Activated CD8-positive, alpha-beta memory T cell treated with anti-CD3 and anti-CD28 coated beads, Interleukin-2, amount 50 U/mL, for 1 hour (primary cell): ENCODE data around the gene CES5A.
"Not testable (repeated sequence)": the region's sequence is repeated elsewhere in the genome, so short reads cannot be mapped to it uniquely, and the experiment has no call there.

ENCODE experiments used
- DNase-seq: peaks from one replicate; pipeline ENCODE4 v3.0.0-alpha.2; 2020; ENCODE audit errors: extremely low read depth

CES5A gene

DNA sequence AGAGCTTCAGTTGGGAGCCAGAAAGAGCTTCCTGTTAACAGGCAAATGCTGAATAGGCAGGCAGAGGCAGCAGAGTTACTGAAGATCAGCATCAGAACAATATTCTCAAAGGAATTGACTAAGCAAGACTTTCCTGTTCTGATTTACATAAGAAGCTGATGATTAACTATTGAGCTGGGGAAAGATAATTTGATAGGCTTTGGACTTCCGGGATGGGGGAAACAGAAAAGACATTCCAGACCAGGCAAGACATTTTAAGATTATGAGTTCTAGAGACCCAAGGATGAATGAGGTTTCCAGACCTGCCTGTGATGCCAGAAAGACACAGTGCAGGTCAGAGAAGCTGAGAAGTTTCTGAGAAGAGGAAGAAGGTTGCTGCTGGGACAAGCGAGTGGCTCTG, at the start of gene CES5A:
CES5A (minus strand) TSS at position 101 of the 400 bp plus-strand sequence. CDS start 152 bp downstream, outside the sequence.
- no peak for DNase-seq

DNA sequence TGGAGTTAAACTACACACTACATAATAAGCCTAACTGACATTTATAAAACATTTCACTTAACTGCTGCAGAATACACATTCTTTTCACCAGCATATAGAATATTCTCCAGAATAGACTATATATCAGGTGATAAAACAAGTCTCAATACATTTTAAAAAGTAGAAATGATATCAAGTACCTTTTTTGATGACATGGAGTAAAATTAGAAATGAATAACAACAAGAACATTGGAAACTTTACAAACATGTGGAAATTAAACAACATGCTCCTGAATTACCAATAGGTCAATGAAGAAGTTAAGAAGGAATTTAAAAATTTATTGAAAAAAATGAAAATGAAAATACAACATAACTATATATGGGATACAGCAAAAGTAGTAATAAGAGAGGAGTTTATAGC, 47.5 kb upstream of the CES5A start:
- no peak for DNase-seq

GRCh38 chr16:55917373-55918160, 42.4 kb upstream of the CES5A start:
- DNase-seq, result no peak

DNA sequence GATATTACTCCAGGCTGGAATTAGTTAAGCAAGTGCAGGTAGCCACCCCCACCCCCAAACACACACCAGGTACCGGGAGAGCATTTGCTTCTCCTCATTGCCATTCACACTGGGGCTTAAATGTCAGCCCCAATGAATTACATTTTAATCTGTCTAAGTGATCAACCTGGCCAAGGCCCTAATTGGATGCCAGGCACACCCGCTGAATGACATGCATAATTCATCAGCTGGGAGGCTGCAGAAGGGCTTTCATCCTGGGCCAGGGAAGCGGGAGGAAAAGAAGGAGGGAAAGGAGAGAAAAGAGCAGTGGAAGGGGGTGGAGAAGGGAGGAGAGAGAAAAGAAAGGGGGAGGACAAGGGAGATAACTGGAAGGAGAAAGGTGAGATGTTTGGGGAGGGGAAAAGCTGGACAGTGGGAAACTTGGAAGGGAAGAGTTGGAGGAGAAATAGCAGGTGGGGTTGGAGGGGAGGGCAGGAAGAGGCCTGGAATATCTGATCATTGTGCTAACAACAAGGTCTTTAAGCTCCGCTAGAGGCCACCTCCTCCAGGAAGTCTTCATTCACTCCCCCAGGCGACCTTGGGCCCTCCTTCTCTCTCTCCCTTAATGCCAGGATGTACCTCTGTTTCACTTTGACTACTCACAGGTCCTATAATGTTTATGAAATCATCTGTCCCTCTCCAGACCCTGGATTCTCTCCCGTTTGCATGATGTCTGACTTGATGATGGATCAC, 40.1 kb upstream of the CES5A start:
- DNase-seq, result no peak

GRCh38 chr16:55914383-55914782, 39.2 kb upstream of the CES5A start:
- no peak for DNase-seq

- no peak for DNase-seq
These were observed 38.5 kb upstream of the CES5A start for GRCh38 chr16:55913716-55914115.

GRCh38 chr16:55913121-55913520, 37.9 kb upstream of the CES5A start:
- DNase-seq, result not testable (repeated sequence)

GRCh38 chr16:55912022-55912421, 36.8 kb upstream of the CES5A start:
- DNase-seq, result no peak

DNA sequence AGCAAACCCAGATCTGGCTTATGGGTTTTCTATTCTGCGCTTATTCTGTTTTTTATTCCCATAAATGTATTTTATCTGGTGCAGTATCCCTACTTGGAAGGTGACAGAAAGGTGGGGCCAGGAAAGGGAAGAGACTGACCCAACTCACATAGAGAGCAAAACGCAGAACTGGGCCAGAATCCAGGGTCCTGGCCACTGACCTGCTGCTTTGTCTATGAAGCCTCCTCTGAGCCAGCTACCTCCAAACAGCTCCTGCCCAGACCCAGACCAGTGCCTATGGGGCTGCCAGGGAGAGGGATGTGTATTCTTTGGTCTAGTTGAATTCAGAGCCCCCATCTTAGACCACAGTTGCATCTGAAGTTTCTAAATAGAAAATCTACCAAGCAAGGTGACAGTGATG, 36.4 kb upstream of the CES5A start:
- no peak for DNase-seq

GRCh38 chr16:55909876-55910275, 34.7 kb upstream of the CES5A start:
- DNase-seq, result no peak

GRCh38 chr16:55908641-55909040, 33.5 kb upstream of the CES5A start:
- no peak for DNase-seq

- no peak for DNase-seq
These were observed 32.5 kb upstream of the CES5A start for GRCh38 chr16:55907661-55908060.

- no peak for DNase-seq
These were observed 30.9 kb upstream of the CES5A start for GRCh38 chr16:55906123-55906522.

DNA sequence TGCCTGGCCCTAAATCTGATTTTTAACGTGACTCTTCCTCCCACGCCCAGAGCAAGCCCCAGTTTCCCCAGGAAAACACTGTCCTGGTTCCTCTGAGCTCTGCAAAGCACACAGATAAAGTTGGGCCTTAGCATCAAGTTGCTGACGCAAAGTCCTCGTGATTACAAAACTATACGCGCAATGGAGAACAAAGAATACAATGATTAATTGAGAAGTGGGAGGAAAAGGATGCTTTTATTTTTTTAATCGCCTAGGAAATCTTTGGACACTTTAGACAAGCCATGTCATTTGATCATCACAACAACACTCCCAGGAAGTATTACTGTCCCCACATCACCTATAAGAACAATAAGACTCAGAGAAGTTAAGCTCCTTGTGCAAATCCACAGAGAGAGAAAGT, 30.5 kb upstream of the CES5A start:
- DNase-seq, result no peak

GRCh38 chr16:55901566-55902217, 26.5 kb upstream of the CES5A start:
- DNase-seq, result no peak

- DNase-seq, result no peak
These were observed 25.6 kb upstream of the CES5A start for GRCh38 chr16:55900616-55901393.

DNA sequence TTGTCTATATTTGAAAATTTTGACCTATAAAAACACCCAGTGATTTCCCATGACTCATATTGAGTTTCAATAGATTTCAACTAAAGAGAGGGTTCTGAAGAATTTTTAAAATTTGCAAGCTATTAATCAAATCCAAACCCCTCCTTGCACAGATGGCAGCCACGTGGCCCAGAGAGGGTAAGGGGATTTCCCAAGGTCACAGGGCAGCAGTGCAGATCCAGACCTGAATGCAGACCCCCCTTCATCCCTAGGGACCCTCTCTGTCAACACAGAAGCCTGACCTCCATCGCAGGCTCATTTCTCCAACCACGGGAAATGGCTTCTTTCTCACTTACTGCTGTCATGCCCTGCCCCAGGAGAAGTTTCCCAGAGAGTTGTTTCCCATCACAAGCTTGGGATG, 24.7 kb upstream of the CES5A start:
- DNase-seq, result no peak

DNA sequence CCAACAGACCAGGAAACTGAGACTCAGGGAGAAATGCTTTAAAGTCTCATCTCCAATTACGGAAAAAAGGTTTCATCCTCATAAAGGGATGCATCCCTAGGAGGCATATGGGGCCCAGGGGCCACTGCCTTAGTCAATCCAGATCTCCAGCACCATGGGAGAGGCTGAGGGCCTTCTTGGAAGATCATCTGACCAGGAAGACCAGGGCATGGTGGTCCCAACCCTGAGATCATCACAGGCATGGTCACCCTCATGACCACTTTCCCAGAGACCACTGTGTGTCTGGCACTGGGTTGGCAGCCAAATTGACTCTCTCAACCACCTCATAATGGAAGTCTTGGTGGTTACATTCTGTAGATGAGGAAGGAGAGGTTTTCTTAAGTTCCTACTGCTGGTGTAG, 23.4 kb upstream of the CES5A start:
- DNase-seq, result no peak

GRCh38 chr16:55892821-55893220, 17.6 kb upstream of the CES5A start:
- no peak for DNase-seq

DNA sequence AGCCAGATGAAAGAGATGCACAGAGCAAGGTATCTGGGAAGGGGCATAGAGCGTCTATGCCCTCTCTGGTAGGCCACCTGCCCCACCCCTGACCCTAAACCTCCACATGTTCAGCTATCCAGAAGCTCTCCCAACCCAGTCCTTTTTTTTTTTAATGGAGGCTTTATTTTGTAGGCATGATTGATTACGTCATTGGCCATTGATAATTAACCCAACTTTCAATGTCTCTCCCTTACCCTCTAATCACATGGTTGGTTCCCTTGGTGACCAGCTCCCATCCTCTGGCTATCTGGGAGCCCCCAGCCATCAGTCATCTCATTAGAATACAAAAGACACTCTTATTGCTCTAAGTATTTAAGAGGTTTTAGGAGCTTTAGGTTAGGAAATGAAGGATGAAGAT, 14.3 kb upstream of the CES5A start:
- no peak for DNase-seq

GRCh38 chr16:55888546-55888945, 13.4 kb upstream of the CES5A start:
- no peak for DNase-seq

- no peak for DNase-seq
These were observed 1.7 kb upstream of the CES5A start for GRCh38 chr16:55876854-55877253.
